CD14-positive monocyte (primary cell): ENCODE results near the gene DTNBP1. TPM values are rescaled to one million over a fixed set of nuclear protein-coding genes. Genes with fewer than 3 reads are reported as not detected.
A peak's percentile ranks its signal among the peaks of the same experiment; 100 is the strongest.

ENCODE experiments used
- DNase-seq, 3 donors: peaks; one replicate each; pipeline ENCODE4 v3.0.0-alpha.2; 2011 to 2022
- H2AFZ ChIP-seq: 2 replicates; pipeline ENCODE4 v1.6.0; 2012; ENCODE audit warnings: mild to moderate bottlenecking, low read depth, low read length, inconsistent platforms; ENCODE audit not compliant: insufficient read depth, poor library complexity, severe bottlenecking
- H3K27ac ChIP-seq, 2 donors: 1 replicate in 1 of 2; 2 replicates in 1 of 2; pipeline ENCODE4 v1.5.1; 2012 to 2013; ENCODE audit warnings: low read length in 2 of 2, control low read depth in 1 of 2, inconsistent platforms in 1 of 2, low read depth in 1 of 2, mild to moderate bottlenecking in 1 of 2
- H3K27me3 ChIP-seq, 2 donors: one replicate each; pipeline versions ENCODE4 v1.6.0 to v1.6.1; 2011 to 2013; ENCODE audit warnings: low read length in 2 of 2; ENCODE audit not compliant: control insufficient read depth in 2 of 2, insufficient read depth in 2 of 2
- H3K36me3 ChIP-seq, 2 donors: replicated peaks in 1 of 2; 1 replicate in 1 of 2; 2 replicates in 1 of 2; pipeline versions ENCODE4 v1.5.1 to v1.6.1; 2012 to 2013; ENCODE audit warnings: low read length in 2 of 2, control low read depth in 1 of 2, inconsistent platforms in 1 of 2, mild to moderate bottlenecking in 1 of 2; ENCODE audit not compliant: insufficient read depth in 2 of 2, control insufficient read depth in 1 of 2
- H3K4me1 ChIP-seq, 2 donors: 1 replicate in 1 of 2; 2 replicates in 1 of 2; pipeline versions ENCODE4 v1.5.1 to v1.6.1; 2012 to 2013; ENCODE audit warnings: low read length in 2 of 2, control low read depth in 1 of 2, inconsistent platforms in 1 of 2, mild to moderate bottlenecking in 1 of 2, moderate library complexity in 1 of 2; ENCODE audit not compliant: insufficient read depth in 2 of 2, control insufficient read depth in 1 of 2
- H3K4me2 ChIP-seq: replicated peaks from 2 replicates; pipeline ENCODE3; 2012; ENCODE audit warnings: low read length, moderate library complexity, mild to moderate bottlenecking; ENCODE audit not compliant: poor library complexity, severe bottlenecking; ENCODE audit errors: extremely low read depth
- H3K4me3 ChIP-seq, 3 experiments: fragments of 200-600 bp in 1 of 3; sonication (generic) in 1 of 3; replicated peaks in 1 of 3; 1 replicate in 2 of 3; 2 replicates in 1 of 3; pipeline ENCODE4 v1.5.1; 2011 to 2013; ENCODE audit warnings: low read length in 3 of 3, mild to moderate bottlenecking in 3 of 3, control low read depth in 2 of 3, low read depth in 2 of 3, inconsistent platforms in 1 of 3, moderate library complexity in 1 of 3
- H3K79me2 ChIP-seq: 2 replicates; pipeline ENCODE4 v1.6.0; 2012; ENCODE audit warnings: mild to moderate bottlenecking, control low read depth, inconsistent platforms, low read length, moderate library complexity; ENCODE audit not compliant: insufficient read depth
- H3K9ac ChIP-seq: 2 replicates; pipeline ENCODE4 v1.6.0; 2017; ENCODE audit warnings: low read length, mild to moderate bottlenecking; ENCODE audit not compliant: insufficient read depth, poor library complexity, severe bottlenecking
- H3K9me3 ChIP-seq, 2 donors: replicated peaks in 1 of 2; 1 replicate in 1 of 2; 2 replicates in 1 of 2; pipeline versions ENCODE4 v1.5.1 to v1.6.1; 2012 to 2013; ENCODE audit warnings: low read length in 2 of 2, control low read depth in 1 of 2; ENCODE audit not compliant: control insufficient read depth in 1 of 2, insufficient read depth in 1 of 2
- H4K20me1 ChIP-seq: 2 replicates; pipeline ENCODE4 v1.6.0; 2012; ENCODE audit warnings: mild to moderate bottlenecking, low read length, control low read depth, moderate library complexity; ENCODE audit not compliant: insufficient read depth
- H3K27ac Mint-ChIP-seq, 7 donors: one replicate each; pipeline ENCODE4 v1.8.0; 2020; ENCODE audit warnings: mild to moderate bottlenecking in 7 of 7, mixed read lengths in 7 of 7, moderate library complexity in 6 of 7, inconsistent platforms in 2 of 7
- H3K27me3 Mint-ChIP-seq, 3 donors: one replicate each; pipeline ENCODE4 v1.8.0; 2021 to 2022; ENCODE audit warnings: low read depth in 3 of 3, mild to moderate bottlenecking in 3 of 3, mixed read lengths in 3 of 3, moderate library complexity in 3 of 3, inconsistent platforms in 1 of 3
- H3K36me3 Mint-ChIP-seq, 2 donors: one replicate each; pipeline ENCODE4 v1.8.0; 2020; ENCODE audit warnings: mixed read lengths in 2 of 2, inconsistent platforms in 1 of 2, mild to moderate bottlenecking in 1 of 2
- H3K4me1 Mint-ChIP-seq: one replicate; pipeline ENCODE4 v1.8.0; 2020; ENCODE audit warnings: mild to moderate bottlenecking, mixed read lengths
- H3K4me3 Mint-ChIP-seq, 2 donors: one replicate each; pipeline ENCODE4 v1.8.0; 2020; ENCODE audit warnings: mild to moderate bottlenecking in 2 of 2, mixed read lengths in 2 of 2, moderate library complexity in 1 of 2
- H3K9me3 Mint-ChIP-seq, 7 donors: one replicate each; pipeline ENCODE4 v1.8.0; 2020 to 2022; ENCODE audit warnings: mixed read lengths in 7 of 7, mild to moderate bottlenecking in 6 of 7, moderate library complexity in 6 of 7, inconsistent platforms in 2 of 7
- CTCF ChIP-seq: fragments of 200-600 bp; IDR thresholded peaks from one replicate; pipeline ENCODE4 v1.8.0; 2022; ENCODE audit warnings: antibody characterized with exemption, mild to moderate bottlenecking
- WGBS: methylation state at CpG from one replicate; pipeline ENCODE4 v1.1.5; 2013; ENCODE audit warnings: missing lambda C conversion rate; ENCODE audit not compliant: insufficient coverage; 5-methylcytosine and 5-hydroxymethylcytosine counted together
- intact Hi-C, 2 donors: fragments of 100-400 bp; cut with micrococcal nuclease; formaldehyde crosslinking; loops; one replicate each; pipeline versions ENCODE4 v1.15.0 to v1.15.1; 2023
- polyA plus RNA-seq, 3 donors: library from polyadenylated mRNA; depleted of rRNA in 1 of 3; unstranded in 2 of 3; stranded (reverse) in 1 of 3; fragments of 300-500 nt in 2 of 3; fragments of >200 nt in 1 of 3; fragmentation: Illumina TruSeq in 2 of 3; gene quantifications; 1 replicate in 2 of 3; 2 replicates in 1 of 3; pipeline ENCODE4 v1.2.3, GENCODE V29; 2012 to 2021

The DTNBP1 gene
- polyA plus RNA-seq, 3 donors, result 19.7 to 26.9 (median 20.5) TPM

GRCh38 chr6:15499125-15499524 lies 163.7 kb downstream of the DTNBP1 start:
- Mint-ChIP-seq H3K36me3 (peaks cover 83 to 96% of the 10 kb centered on the region in 2 donors), H3K27ac (peak overlapping the region in 3 of 7 donors; percentile 18 to 69 (median 30))

GRCh38 chr6:15498640-15499039 lies 164.2 kb downstream of the DTNBP1 start:
- Histone ChIP-seq H3K4me3 (no peak overlapping the region), H3K27ac (peak overlapping the region in 1 of 2 donors; percentile 59), H2AFZ (no peak overlapping the region), H3K36me3 (peaks cover 89 to 95% of the 10 kb centered on the region in 2 donors), H3K9ac (no peak overlapping the region), H3K9me3 (no peaks in the 10 kb centered on the region), H3K27me3 (no peaks in the 10 kb centered on the region), H4K20me1 (peaks cover 91% of the 10 kb centered on the region), H3K79me2 (peaks cover 64% of the 10 kb centered on the region), H3K4me1 (no peaks in the 10 kb centered on the region), H3K4me2 (no peak overlapping the region)
- Mint-ChIP-seq H3K27me3 (no peaks in the 10 kb centered on the region), H3K4me1 (no peaks in the 10 kb centered on the region), H3K27ac (peak overlapping the region in 4 of 7 donors; percentile 20 to 69 (median 44)), H3K36me3 (peaks cover 82 to 96% of the 10 kb centered on the region in 2 donors), H3K4me3 (no peak overlapping the region), H3K9me3 (peaks cover 0 to 3% (median 0%) of the 10 kb centered on the region in 7 donors)
- no peak for TF ChIP-seq CTCF
- intact Hi-C loops, result no loop called here
- DNase-seq, result peak in 1 of 3 donors; percentile 33
- WGBS, result 79% methylated on average over 12 of the region's 12 CpGs

More at GRCh38 chr6:15499125-15499524, 163.7 kb downstream of the DTNBP1 start:
- H3K4me3 ChIP-seq, result no peak overlapping the region
- no peak overlapping the region for H3K4me2 ChIP-seq
- TF ChIP-seq CTCF, result no peak
- peaks cover 91 to 95% of the 10 kb centered on the region in 2 donors for H3K36me3 ChIP-seq
- no peak for DNase-seq
- H3K27me3 Mint-ChIP-seq, result no peaks in the 10 kb centered on the region
- H4K20me1 ChIP-seq, result peaks cover 91% of the 10 kb centered on the region
- H3K4me3 Mint-ChIP-seq, result no peak overlapping the region
- intact Hi-C loops, result no loop called here
- no peaks in the 10 kb centered on the region for H3K9me3 ChIP-seq
- H3K27ac ChIP-seq, result peak overlapping the region in 1 of 2 donors; percentile 59
- H3K79me2 ChIP-seq, result peaks cover 63% of the 10 kb centered on the region
- H3K9me3 Mint-ChIP-seq, result peaks cover 0 to 3% (median 0%) of the 10 kb centered on the region in 7 donors
- WGBS, result 91% methylated on average over 12 of the region's 12 CpGs
- no peak overlapping the region for H3K9ac ChIP-seq
- H2AFZ ChIP-seq, result no peak overlapping the region
- H3K4me1 Mint-ChIP-seq, result no peaks in the 10 kb centered on the region
- no peaks in the 10 kb centered on the region for H3K27me3 ChIP-seq
- no peaks in the 10 kb centered on the region for H3K4me1 ChIP-seq
